DMS53 treated with DMSO at 0.1 percent for 48 hours (cell line): Measurements from ENCODE around the gene CREB5.

Experiments
- DNase-seq: peaks from one replicate; lab custom pipeline; 2025; ENCODE audit not compliant: unreplicated experiment; lab: John Stamatoyannopoulos, UW

Gene CREB5

GRCh38 chr7:28701731-28702130 is 289.4 kb downstream of the CREB5 start:
- DNase-seq = no peak

- no peak for DNase-seq
Measured at GRCh38 chr7:28702171-28702570, 289.9 kb downstream of the CREB5 start.

- DNase-seq = no peak
Measured at GRCh38 chr7:28703037-28703765, 290.9 kb downstream of the CREB5 start.

- DNase-seq = no peak
Measured at GRCh38 chr7:28704706-28705105, 292.4 kb downstream of the CREB5 start.

GRCh38 chr7:28705350-28705749 is 293.0 kb downstream of the CREB5 start:
- no peak for DNase-seq

- no peak for DNase-seq
Measured at GRCh38 chr7:28706584-28706983, 294.3 kb downstream of the CREB5 start.

GRCh38 chr7:28707291-28707690 is 295.0 kb downstream of the CREB5 start:
- DNase-seq = no peak

- DNase-seq = no peak
Measured at GRCh38 chr7:28708033-28708951, 296.0 kb downstream of the CREB5 start.

GRCh38 chr7:28709748-28710147 is 297.4 kb downstream of the CREB5 start:
- DNase-seq = no peak

- DNase-seq = no peak
Measured at GRCh38 chr7:28711114-28711513, 298.8 kb downstream of the CREB5 start.

- no peak for DNase-seq
Measured at GRCh38 chr7:28714459-28715120, 302.3 kb downstream of the CREB5 start.

GRCh38 chr7:28717445-28718054 is 305.2 kb downstream of the CREB5 start:
- DNase-seq = no peak

- no peak for DNase-seq
Measured at GRCh38 chr7:28718055-28718481, 305.8 kb downstream of the CREB5 start.

GRCh38 chr7:28718545-28718944 is 306.2 kb downstream of the CREB5 start:
- DNase-seq = no peak

- DNase-seq = no peak
Measured at GRCh38 chr7:28722684-28723083, 310.4 kb downstream of the CREB5 start.

- no peak for DNase-seq
Measured at GRCh38 chr7:28723336-28723735, 311.0 kb downstream of the CREB5 start.

GRCh38 chr7:28724563-28724962 is 312.2 kb downstream of the CREB5 start:
- no peak for DNase-seq

GRCh38 chr7:28725045-28725642 is 312.8 kb downstream of the CREB5 start:
- no peak for DNase-seq

GRCh38 chr7:28725911-28726310 is 313.6 kb downstream of the CREB5 start:
- no peak for DNase-seq

GRCh38 chr7:28726555-28726954 is 314.2 kb downstream of the CREB5 start:
- no peak for DNase-seq

GRCh38 chr7:28729281-28729680 is 317.0 kb downstream of the CREB5 start:
- DNase-seq = no peak
